Ishikawa (cell line): ENCODE measurements around the gene CRTC1.

Experiments used
- CEBPB ChIP-seq: IDR thresholded peaks from 2 replicates; pipeline ENCODE4 v1.6.1; 2012
- EGR1 ChIP-seq: IDR thresholded peaks from 2 replicates; pipeline ENCODE4 v1.6.1; 2012
- EP300 ChIP-seq: IDR thresholded peaks from 2 replicates; pipeline ENCODE4 v1.6.1; 2012; ENCODE audit warnings: borderline replicate concordance
- FOXM1 ChIP-seq: IDR thresholded peaks from 2 replicates; pipeline ENCODE4 v1.6.1; 2012; ENCODE audit warnings: low read depth, borderline replicate concordance
- MAX ChIP-seq: IDR thresholded peaks from 2 replicates; pipeline ENCODE4 v1.6.1; 2012
- NFIC ChIP-seq: IDR thresholded peaks from 2 replicates; pipeline ENCODE4 v1.6.1; 2012
- RAD21 ChIP-seq: IDR thresholded peaks from 2 replicates; pipeline ENCODE4 v1.6.1; 2012; ENCODE audit warnings: low read depth
- REST ChIP-seq: IDR thresholded peaks from 2 replicates; pipeline ENCODE4 v1.6.1; 2012; ENCODE audit warnings: low read depth, mild to moderate bottlenecking
- TAF1 ChIP-seq: IDR thresholded peaks from 2 replicates; pipeline ENCODE4 v1.6.1; 2012; ENCODE audit warnings: low read depth, mild to moderate bottlenecking
- TCF12 ChIP-seq: IDR thresholded peaks from 2 replicates; pipeline ENCODE4 v1.6.1; 2012; ENCODE audit warnings: low read depth
- TEAD4 ChIP-seq: IDR thresholded peaks from 2 replicates; pipeline ENCODE4 v1.6.1; 2012
- USF1 ChIP-seq: IDR thresholded peaks from 2 replicates; pipeline ENCODE4 v1.6.1; 2012
- YY1 ChIP-seq: IDR thresholded peaks from 2 replicates; pipeline ENCODE4 v1.6.1; 2012; ENCODE audit warnings: low read depth
- ZBTB7A ChIP-seq: IDR thresholded peaks from 2 replicates; pipeline ENCODE4 v1.6.1; 2012; ENCODE audit warnings: low read depth

Gene CRTC1

GRCh38 chr19:18662972-18663732 lies 20.3 kb upstream of the CRTC1 start:
- no peak for TF ChIP-seq USF1
- no peak for TF ChIP-seq CEBPB
- peak; percentile 50 for TF ChIP-seq TEAD4

- no peak for TF ChIP-seq MAX
These were observed 19.4 kb upstream of the CRTC1 start for GRCh38 chr19:18663940-18664530.

- TF ChIP-seq REST: no peak
- TF ChIP-seq YY1: no peak
- TF ChIP-seq TCF12: no peak
- TF ChIP-seq RAD21: no peak
- TF ChIP-seq MAX: no peak
- no peak for TF ChIP-seq TEAD4
- no peak for TF ChIP-seq ZBTB7A
- TF ChIP-seq EGR1: no peak
- no peak for TF ChIP-seq EP300
These were observed 17.7 kb upstream of the CRTC1 start for GRCh38 chr19:18665771-18666202.

GRCh38 chr19:18666317-18666716 lies 17.2 kb upstream of the CRTC1 start:
- TF ChIP-seq ZBTB7A (peak; percentile 60; the same call in 1 of the 2 replicates), CEBPB (no peak), TCF12 (no peak), REST (no peak), NFIC (no peak), FOXM1 (no peak), RAD21 (no peak)

- TF ChIP-seq ZBTB7A: peak; percentile 18; the same call in 1 of the 2 replicates
- no peak for TF ChIP-seq NFIC
- no peak for TF ChIP-seq RAD21
- TF ChIP-seq FOXM1: no peak
- TF ChIP-seq CEBPB: no peak
These were observed 16.7 kb upstream of the CRTC1 start for GRCh38 chr19:18666784-18667183.

- TF ChIP-seq YY1 (no peak), TAF1 (no peak), FOXM1 (no peak), MAX (no peak), NFIC (no peak), CEBPB (no peak), TEAD4 (no peak), TCF12 (no peak)
These were observed 15.8 kb upstream of the CRTC1 start for GRCh38 chr19:18667531-18668251.

GRCh38 chr19:18668252-18668631 lies 15.2 kb upstream of the CRTC1 start:
- no peak for TF ChIP-seq MAX
